SJCRH30 (cell line): ENCODE measurements around the gene CDH5. TPM values are rescaled to one million over a fixed set of nuclear protein-coding genes. Genes with fewer than 3 reads are reported as not detected.

Experiments
- DNase-seq, 2 experiments: peaks; one replicate each; pipeline ENCODE4 v3.0.0-alpha.2; 2015 to 2020
- H3K27ac ChIP-seq: fragments of 250-450 bp; sonication (Bioruptor Pico); 2 replicates; pipeline ENCODE4 v1.5.1; 2020; ENCODE audit warnings: mild to moderate bottlenecking, moderate library complexity
- H3K27me3 ChIP-seq: fragments of 250-450 bp; sonication (Bioruptor Pico); 2 replicates; pipeline ENCODE4 v1.5.1; 2020; ENCODE audit warnings: mild to moderate bottlenecking, moderate library complexity
- H3K36me3 ChIP-seq: fragments of 250-450 bp; sonication (Bioruptor Pico); 2 replicates; pipeline ENCODE4 v1.5.1; 2020; ENCODE audit warnings: mild to moderate bottlenecking, moderate library complexity
- H3K4me1 ChIP-seq: fragments of 250-450 bp; sonication (Bioruptor Pico); 2 replicates; pipeline ENCODE4 v1.5.1; 2020; ENCODE audit warnings: mild to moderate bottlenecking, moderate library complexity
- H3K4me3 ChIP-seq: fragments of 250-450 bp; sonication (Bioruptor Pico); 2 replicates; pipeline ENCODE4 v1.5.1; 2020; ENCODE audit warnings: mild to moderate bottlenecking, moderate library complexity
- H3K9me3 ChIP-seq: fragments of 250-450 bp; sonication (Bioruptor Pico); replicated peaks from 2 replicates; pipeline ENCODE4 v1.5.1; 2020; ENCODE audit warnings: mild to moderate bottlenecking, moderate library complexity
- total RNA-seq: library from RNA; depleted of rRNA; stranded (reverse); fragments of >200 nt; shearing (Covaris generic); gene quantifications from 2 replicates; pipeline ENCODE4 v1.2.3, GENCODE V29; 2014

The CDH5 gene
- total RNA-seq, 1 experiment from 2014 or later: 0.16 TPM

- Histone ChIP-seq H3K36me3 (no peaks in the 10 kb centered on the region), H3K9me3 (no peaks in the 10 kb centered on the region), H3K27me3 (no peaks in the 10 kb centered on the region), H3K4me1 (peaks cover 21% of the 10 kb centered on the region), H3K4me3 (no peak overlapping the region), H3K27ac (no peak overlapping the region)
- no peak for DNase-seq
Measured at GRCh38 chr16:66337463-66338188, 28.9 kb upstream of the CDH5 start.

GRCh38 chr16:66342294-66342900, 24.1 kb upstream of the CDH5 start:
- no peaks in the 10 kb centered on the region for H3K27me3 ChIP-seq
- no peak overlapping the region for H3K27ac ChIP-seq
- H3K36me3 ChIP-seq: no peaks in the 10 kb centered on the region
- DNase-seq: peak; percentile 63 to 79
- H3K9me3 ChIP-seq: no peaks in the 10 kb centered on the region
- no peaks in the 10 kb centered on the region for H3K4me1 ChIP-seq
- no peak overlapping the region for H3K4me3 ChIP-seq

GRCh38 chr16:66344533-66345145, 21.9 kb upstream of the CDH5 start:
- Histone ChIP-seq H3K9me3 (no peaks in the 10 kb centered on the region), H3K4me1 (no peaks in the 10 kb centered on the region), H3K4me3 (no peak overlapping the region), H3K27ac (no peak overlapping the region), H3K27me3 (no peaks in the 10 kb centered on the region), H3K36me3 (no peaks in the 10 kb centered on the region)
- peak; percentile 47 to 79 for DNase-seq

GRCh38 chr16:66346221-66346620, 20.3 kb upstream of the CDH5 start:
- Histone ChIP-seq H3K9me3 (no peaks in the 10 kb centered on the region), H3K4me1 (no peaks in the 10 kb centered on the region), H3K4me3 (no peak overlapping the region), H3K27ac (no peak overlapping the region), H3K36me3 (no peaks in the 10 kb centered on the region), H3K27me3 (no peaks in the 10 kb centered on the region)
- no peak for DNase-seq

- Histone ChIP-seq H3K9me3 (no peaks in the 10 kb centered on the region), H3K27me3 (no peaks in the 10 kb centered on the region; the same call in 1 of the 2 replicates), H3K4me1 (no peaks in the 10 kb centered on the region), H3K27ac (no peak overlapping the region), H3K36me3 (no peaks in the 10 kb centered on the region), H3K4me3 (no peak overlapping the region)
- no peak for DNase-seq
Measured at GRCh38 chr16:66352304-66352703, 14.2 kb upstream of the CDH5 start.

- Histone ChIP-seq H3K4me1 (no peaks in the 10 kb centered on the region), H3K27ac (no peak overlapping the region), H3K4me3 (no peak overlapping the region), H3K9me3 (no peaks in the 10 kb centered on the region), H3K27me3 (no peaks in the 10 kb centered on the region; the same call in 1 of the 2 replicates), H3K36me3 (no peaks in the 10 kb centered on the region)
- DNase-seq: no peak
Measured at GRCh38 chr16:66353055-66353454, 13.4 kb upstream of the CDH5 start.

- no peak for DNase-seq
- no peaks in the 10 kb centered on the region for H3K36me3 ChIP-seq
Measured at GRCh38 chr16:66354034-66354909, 12.2 kb upstream of the CDH5 start.

GRCh38 chr16:66355526-66355925, 11.0 kb upstream of the CDH5 start:
- no peak overlapping the region for H3K27ac ChIP-seq
- no peaks in the 10 kb centered on the region for H3K4me1 ChIP-seq
- no peak overlapping the region for H3K4me3 ChIP-seq
- no peaks in the 10 kb centered on the region for H3K36me3 ChIP-seq
- no peak for DNase-seq
- H3K9me3 ChIP-seq: no peaks in the 10 kb centered on the region
- no peaks in the 10 kb centered on the region; the same call in 1 of the 2 replicates for H3K27me3 ChIP-seq

More at GRCh38 chr16:66354034-66354909, 12.2 kb upstream of the CDH5 start:
- H3K9me3 ChIP-seq: no peaks in the 10 kb centered on the region
- no peak overlapping the region for H3K27ac ChIP-seq
- no peaks in the 10 kb centered on the region for H3K4me1 ChIP-seq
- no peak overlapping the region for H3K4me3 ChIP-seq
- no peaks in the 10 kb centered on the region; the same call in 1 of the 2 replicates for H3K27me3 ChIP-seq

GRCh38 chr16:66357523-66357928, 9.0 kb upstream of the CDH5 start:
- no peak overlapping the region for H3K4me3 ChIP-seq
- H3K36me3 ChIP-seq: no peaks in the 10 kb centered on the region
- H3K27ac ChIP-seq: no peak overlapping the region
- no peaks in the 10 kb centered on the region for H3K4me1 ChIP-seq
- no peaks in the 10 kb centered on the region for H3K9me3 ChIP-seq
- peak; percentile 66 to 89 for DNase-seq
- H3K27me3 ChIP-seq: no peaks in the 10 kb centered on the region; the same call in 1 of the 2 replicates

GRCh38 chr16:66358231-66358630, 8.3 kb upstream of the CDH5 start:
- H3K4me3 ChIP-seq: no peak overlapping the region
- no peaks in the 10 kb centered on the region for H3K4me1 ChIP-seq
- H3K9me3 ChIP-seq: no peaks in the 10 kb centered on the region
- no peaks in the 10 kb centered on the region for H3K36me3 ChIP-seq
- no peak overlapping the region for H3K27ac ChIP-seq
- no peak for DNase-seq
- H3K27me3 ChIP-seq: no peaks in the 10 kb centered on the region; the same call in 1 of the 2 replicates

GRCh38 chr16:66359012-66359411, 7.5 kb upstream of the CDH5 start:
- no peak for DNase-seq

GRCh38 chr16:66359811-66360608, 6.5 kb upstream of the CDH5 start:
- H3K27me3 ChIP-seq: no peaks in the 10 kb centered on the region; the same call in 1 of the 2 replicates
- peaks cover 4% of the 10 kb centered on the region; the same call in 1 of the 2 replicates for H3K4me1 ChIP-seq
- H3K36me3 ChIP-seq: no peaks in the 10 kb centered on the region
- H3K4me3 ChIP-seq: no peak overlapping the region
- no peaks in the 10 kb centered on the region for H3K9me3 ChIP-seq
- DNase-seq: no peak
- H3K27ac ChIP-seq: no peak overlapping the region

More at GRCh38 chr16:66359012-66359411, 7.5 kb upstream of the CDH5 start:
- Histone ChIP-seq H3K4me3 (no peak overlapping the region), H3K4me1 (no peaks in the 10 kb centered on the region), H3K9me3 (no peaks in the 10 kb centered on the region), H3K27me3 (no peaks in the 10 kb centered on the region; the same call in 1 of the 2 replicates), H3K27ac (no peak overlapping the region), H3K36me3 (no peaks in the 10 kb centered on the region)

- Histone ChIP-seq H3K4me3 (no peak overlapping the region), H3K4me1 (peaks cover 4% of the 10 kb centered on the region; the same call in 1 of the 2 replicates), H3K27me3 (no peaks in the 10 kb centered on the region; the same call in 1 of the 2 replicates), H3K9me3 (no peaks in the 10 kb centered on the region), H3K36me3 (no peaks in the 10 kb centered on the region), H3K27ac (no peak overlapping the region)
- peak; percentile 58 to 60 for DNase-seq
Measured at GRCh38 chr16:66360624-66361324, 5.7 kb upstream of the CDH5 start.
